AG10803 (cell line): Measurements from ENCODE around the gene AK1.

Experiments
- DNase-seq: peaks from one replicate; pipeline ENCODE4 v3.0.0; 2010; ENCODE audit warnings: low read depth
- H3K4me3 ChIP-seq: 2 replicates; pipeline ENCODE4 v1.5.1; 2011; ENCODE audit warnings: mild to moderate bottlenecking, low read length, control low read depth
- CTCF ChIP-seq: conservative IDR thresholded peaks from 2 replicates; pipeline ENCODE4 v1.5.1; 2011; ENCODE audit warnings: mild to moderate bottlenecking, low read length, control low read depth, inconsistent platforms

The AK1 gene

GRCh38 chr9:127908660-127908926, 31.1 kb upstream of the AK1 start:
- no peak for TF ChIP-seq CTCF
- no peak overlapping the region for H3K4me3 ChIP-seq
- no peak for DNase-seq

GRCh38 chr9:127907867-127908659, 30.6 kb upstream of the AK1 start:
- TF ChIP-seq CTCF = no peak
- no peak for DNase-seq
- no peak overlapping the region for H3K4me3 ChIP-seq

GRCh38 chr9:127905788-127906191, 28.3 kb upstream of the AK1 start:
- DNase-seq = no peak
- TF ChIP-seq CTCF = no peak

GRCh38 chr9:127905004-127905728, 27.7 kb upstream of the AK1 start:
- DNase-seq = no peak
- no peak overlapping the region for H3K4me3 ChIP-seq
- no peak for TF ChIP-seq CTCF

More at GRCh38 chr9:127905788-127906191, 28.3 kb upstream of the AK1 start:
- H3K4me3 ChIP-seq = no peak overlapping the region

GRCh38 chr9:127904561-127905003, 27.1 kb upstream of the AK1 start:
- DNase-seq = no peak
- TF ChIP-seq CTCF = no peak
- no peak overlapping the region for H3K4me3 ChIP-seq

GRCh38 chr9:127903557-127904475, 26.3 kb upstream of the AK1 start:
- no peak for DNase-seq
- no peak overlapping the region for H3K4me3 ChIP-seq
- no peak for TF ChIP-seq CTCF
